Measurements from ENCODE around the gene ISCA2. TPM values are rescaled to one million over a fixed set of nuclear protein-coding genes. Genes with fewer than 3 reads are reported as not detected.

The ISCA2 gene
- total RNA-seq, 2 donors from 2014 or later = 23.5 to 25.5 TPM

GRCh38 chr14:74525361-74525851 is 31.8 kb downstream of the ISCA2 start:
- DNase-seq (ENCODE audit: low spot score) = no peak

GRCh38 chr14:74526854-74527585 is 33.5 kb downstream of the ISCA2 start:
- H3K36me3 ChIP-seq = no peaks in the 10 kb centered on the region
- H3K27me3 ChIP-seq (replicated peaks; ENCODE audit: insufficient read depth) = no peaks in the 10 kb centered on the region
- no peaks in the 10 kb centered on the region for H3K9me3 ChIP-seq
- no peak overlapping the region for H3K27ac ChIP-seq
- TF ChIP-seq CTCF (IDR thresholded peaks at IDR 0.05) (no peak), POLR2A (IDR thresholded peaks at IDR 0.05) (no peak), POLR2AphosphoS5 (IDR thresholded peaks at IDR 0.05) (no peak)
- intact Hi-C loops (cut with DNase I) = no loop called here
- 82% methylated on average over 10 of the region's 10 CpGs for WGBS
- H3K4me1 ChIP-seq (replicated peaks) = no peaks in the 10 kb centered on the region
- no peak for DNase-seq (ENCODE audit: low spot score)
- H3K4me3 ChIP-seq = no peak overlapping the region

More at GRCh38 chr14:74525361-74525851, 31.8 kb downstream of the ISCA2 start:
- peak overlapping the region in 1 of 2 donors; percentile 11 for H3K27ac ChIP-seq
- TF ChIP-seq POLR2A (IDR thresholded peaks at IDR 0.05) (no peak), POLR2AphosphoS5 (IDR thresholded peaks at IDR 0.05) (no peak), CTCF (IDR thresholded peaks at IDR 0.05) (no peak)
- no peaks in the 10 kb centered on the region for H3K9me3 ChIP-seq
- no peaks in the 10 kb centered on the region for H3K27me3 ChIP-seq (replicated peaks; ENCODE audit: insufficient read depth)
- intact Hi-C loops (cut with DNase I) = no loop called here
- no peaks in the 10 kb centered on the region for H3K4me1 ChIP-seq (replicated peaks)
- WGBS = 49% methylated on average over 4 of the region's 4 CpGs
- no peak overlapping the region for H3K4me3 ChIP-seq
- H3K36me3 ChIP-seq = peaks cover 0 to 7% of the 10 kb centered on the region in 2 donors

GRCh38 chr14:74527736-74528280 is 34.2 kb downstream of the ISCA2 start:
- 86% methylated on average over 10 of the region's 10 CpGs for WGBS
- Histone ChIP-seq H3K36me3 (no peaks in the 10 kb centered on the region), H3K4me3 (no peak overlapping the region), H3K9me3 (no peaks in the 10 kb centered on the region), H3K27me3 (replicated peaks; ENCODE audit: insufficient read depth) (no peaks in the 10 kb centered on the region), H3K4me1 (replicated peaks) (no peaks in the 10 kb centered on the region), H3K27ac (no peak overlapping the region)
- no peak for DNase-seq (ENCODE audit: low spot score)
- TF ChIP-seq POLR2AphosphoS5 (IDR thresholded peaks at IDR 0.05) (no peak), CTCF (IDR thresholded peaks at IDR 0.05) (no peak), POLR2A (IDR thresholded peaks at IDR 0.05) (no peak)
- intact Hi-C loops (cut with DNase I) = no loop called here

- Histone ChIP-seq H3K27ac (no peak overlapping the region), H3K9me3 (no peaks in the 10 kb centered on the region)
These were observed 34.8 kb downstream of the ISCA2 start for GRCh38 chr14:74528406-74528805.

More at GRCh38 chr14:74528406-74528805, 34.8 kb downstream of the ISCA2 start:
- H3K36me3 ChIP-seq = no peaks in the 10 kb centered on the region
- intact Hi-C loops (cut with DNase I) = no loop called here
- no peaks in the 10 kb centered on the region for H3K27me3 ChIP-seq (replicated peaks; ENCODE audit: insufficient read depth)
- H3K4me3 ChIP-seq = no peak overlapping the region
- no peak for TF ChIP-seq POLR2AphosphoS5 (IDR thresholded peaks at IDR 0.05)
- no peak for TF ChIP-seq CTCF (IDR thresholded peaks at IDR 0.05)
- TF ChIP-seq POLR2A (IDR thresholded peaks at IDR 0.05) = no peak
- no peak for DNase-seq (ENCODE audit: low spot score)
- WGBS = 89% methylated on average over 14 of the region's 14 CpGs
- no peaks in the 10 kb centered on the region for H3K4me1 ChIP-seq (replicated peaks)
